HG03108 (cell line): ENCODE results near the gene GATAD1.
"Not testable (repeated sequence)": the region's sequence is repeated elsewhere in the genome, so short reads cannot be mapped to it uniquely, and the experiment has no call there.

Source experiments
- ATAC-seq: cut with Tn5 transposase; IDR thresholded peaks from one replicate; pipeline ENCODE4 v1.9.1; 2021; ENCODE audit warnings: moderate library complexity; ENCODE audit not compliant: unreplicated experiment

GATAD1 gene

GRCh38 chr7:92447345-92448204 lies at the start of gene GATAD1:
GATAD1 (plus strand) TSS chr7:92447482; CDS start chr7:92447730, 248 bp downstream.
- peak; percentile 86 for ATAC-seq

- no peak for ATAC-seq
Observed at GRCh38 chr7:92397542-92397941, 49.7 kb upstream of the GATAD1 start.

GRCh38 chr7:92400013-92400412 lies 47.3 kb upstream of the GATAD1 start:
- ATAC-seq = no peak

- ATAC-seq = no peak
Observed at GRCh38 chr7:92402920-92403759, 44.1 kb upstream of the GATAD1 start.

- ATAC-seq = no peak
Observed at GRCh38 chr7:92403760-92404074, 43.6 kb upstream of the GATAD1 start.

GRCh38 chr7:92404170-92404614 lies 43.1 kb upstream of the GATAD1 start:
- no peak for ATAC-seq

GRCh38 chr7:92409357-92409756 lies 37.9 kb upstream of the GATAD1 start:
- no peak for ATAC-seq

GRCh38 chr7:92410162-92410561 lies 37.1 kb upstream of the GATAD1 start:
- not testable (repeated sequence) for ATAC-seq

GRCh38 chr7:92412745-92413144 lies 34.5 kb upstream of the GATAD1 start:
- ATAC-seq = no peak

GRCh38 chr7:92413550-92413949 lies 33.7 kb upstream of the GATAD1 start:
- ATAC-seq = no peak

GRCh38 chr7:92415225-92415624 lies 32.1 kb upstream of the GATAD1 start:
- ATAC-seq = no peak

- ATAC-seq = no peak
Observed at GRCh38 chr7:92417913-92418312, 29.4 kb upstream of the GATAD1 start.

- no peak for ATAC-seq
Observed at GRCh38 chr7:92421676-92422435, 25.4 kb upstream of the GATAD1 start.

- ATAC-seq = no peak
Observed at GRCh38 chr7:92422926-92423325, 24.4 kb upstream of the GATAD1 start.

- ATAC-seq = no peak
Observed at GRCh38 chr7:92423710-92424131, 23.6 kb upstream of the GATAD1 start.

GRCh38 chr7:92425311-92425947 lies 21.9 kb upstream of the GATAD1 start:
- ATAC-seq = no peak

GRCh38 chr7:92427193-92427592 lies 20.1 kb upstream of the GATAD1 start:
- ATAC-seq = no peak

GRCh38 chr7:92432299-92432946 lies 14.9 kb upstream of the GATAD1 start:
- ATAC-seq = no peak

GRCh38 chr7:92433019-92433418 lies 14.3 kb upstream of the GATAD1 start:
- no peak for ATAC-seq

GRCh38 chr7:92435542-92435941 lies 11.7 kb upstream of the GATAD1 start:
- ATAC-seq = no peak
